GM10847 (cell line): ENCODE measurements around the gene CCDC3.

Experiments used
- POLR2A ChIP-seq: IDR thresholded peaks from 2 replicates; pipeline ENCODE4 v1.6.1; 2011; ENCODE audit not compliant: insufficient read length; ENCODE audit errors: extremely low read depth

CCDC3 gene

GRCh38 chr10:13001041-13001886 lies at the start of gene CCDC3:
Gene CCDC3 (minus strand): TSS chr10:13001713. CDS start chr10:13001570, 143 bp downstream.
- TF ChIP-seq POLR2A, result no peak

GRCh38 chr10:13051126-13051694 lies 49.7 kb upstream of the CCDC3 start:
- no peak for TF ChIP-seq POLR2A

GRCh38 chr10:13049774-13050420 lies 48.4 kb upstream of the CCDC3 start:
- TF ChIP-seq POLR2A, result no peak

- TF ChIP-seq POLR2A, result no peak
These were observed 47.2 kb upstream of the CCDC3 start for GRCh38 chr10:13048762-13049161.

GRCh38 chr10:13047529-13048206 lies 46.2 kb upstream of the CCDC3 start:
- no peak for TF ChIP-seq POLR2A

GRCh38 chr10:13046851-13047528 lies 45.5 kb upstream of the CCDC3 start:
- no peak for TF ChIP-seq POLR2A

GRCh38 chr10:13043520-13043919 lies 42.0 kb upstream of the CCDC3 start:
- no peak for TF ChIP-seq POLR2A

GRCh38 chr10:13039761-13040160 lies 38.2 kb upstream of the CCDC3 start:
- TF ChIP-seq POLR2A, result no peak

GRCh38 chr10:13038391-13038790 lies 36.9 kb upstream of the CCDC3 start:
- no peak for TF ChIP-seq POLR2A

GRCh38 chr10:13037832-13038231 lies 36.3 kb upstream of the CCDC3 start:
- TF ChIP-seq POLR2A, result no peak

- no peak for TF ChIP-seq POLR2A
These were observed 35.3 kb upstream of the CCDC3 start for GRCh38 chr10:13036841-13037240.

- TF ChIP-seq POLR2A, result no peak
These were observed 25.4 kb upstream of the CCDC3 start for GRCh38 chr10:13026873-13027272.

- TF ChIP-seq POLR2A, result no peak
These were observed 22.2 kb upstream of the CCDC3 start for GRCh38 chr10:13023754-13024153.

- no peak for TF ChIP-seq POLR2A
These were observed 17.8 kb upstream of the CCDC3 start for GRCh38 chr10:13019280-13019679.

GRCh38 chr10:13018171-13018570 lies 16.7 kb upstream of the CCDC3 start:
- TF ChIP-seq POLR2A, result no peak

- TF ChIP-seq POLR2A, result no peak
These were observed 15.4 kb upstream of the CCDC3 start for GRCh38 chr10:13016886-13017285.

GRCh38 chr10:13016426-13016825 lies 14.9 kb upstream of the CCDC3 start:
- TF ChIP-seq POLR2A, result no peak
